M059J (cell line): ENCODE data around the gene SUMO1. TPM values are rescaled to one million over a fixed set of nuclear protein-coding genes. Genes with fewer than 3 reads are reported as not detected.
"Not testable (repeated sequence)": the region's sequence is repeated elsewhere in the genome, so short reads cannot be mapped to it uniquely, and the experiment has no call there.

Experiments
- DNase-seq: peaks from one replicate; pipeline ENCODE4 v3.0.0-alpha.2; 2012; ENCODE audit warnings: low read depth
- total RNA-seq: library from RNA; depleted of rRNA; stranded (reverse); fragments of >200 nt; shearing (Covaris generic); gene quantifications from 2 replicates; pipeline ENCODE4 v1.2.3, GENCODE V29; 2014; rRNA removed

SUMO1 gene
- 207 and 214 TPM in 2 replicates for total RNA-seq

GRCh38 chr2:202238234-202239197 is at the start of gene SUMO1:
Gene SUMO1 (minus strand): TSS chr2:202238597. CDS start chr2:202238451, 146 bp downstream.
- DNase-seq: peak; percentile 91

- DNase-seq: no peak
These were observed 48.2 kb upstream of the SUMO1 start for GRCh38 chr2:202286595-202286994.

GRCh38 chr2:202278944-202279343 is 40.5 kb upstream of the SUMO1 start:
- peak; percentile 51 for DNase-seq

GRCh38 chr2:202278036-202278760 is 39.8 kb upstream of the SUMO1 start:
- DNase-seq: peak; percentile 76

GRCh38 chr2:202276078-202276720 is 37.8 kb upstream of the SUMO1 start:
- DNase-seq: peak; percentile 75

- DNase-seq: no peak
These were observed 32.1 kb upstream of the SUMO1 start for GRCh38 chr2:202270487-202270886.

- DNase-seq: no peak
These were observed 31.2 kb upstream of the SUMO1 start for GRCh38 chr2:202269585-202269984.

- peak; percentile 16 for DNase-seq
These were observed 29.1 kb upstream of the SUMO1 start for GRCh38 chr2:202267495-202267894.

- peak; percentile 96 for DNase-seq
These were observed 27.3 kb upstream of the SUMO1 start, which contains the start of gene NOP58 for GRCh38 chr2:202265467-202266277. Gene NOP58 (plus strand): TSS chr2:202265763. CDS start chr2:202265942, 179 bp downstream.

- peak; percentile 56 for DNase-seq
These were observed 23.1 kb upstream of the SUMO1 start for GRCh38 chr2:202261531-202261930.

- DNase-seq: peak; percentile 15
These were observed 13.1 kb upstream of the SUMO1 start for GRCh38 chr2:202251494-202251893.

GRCh38 chr2:202249521-202250253 is 11.3 kb upstream of the SUMO1 start:
- DNase-seq: peak; percentile 73

GRCh38 chr2:202247710-202248109 is 9.3 kb upstream of the SUMO1 start:
- not testable (repeated sequence) for DNase-seq

- peak; percentile 63 for DNase-seq
These were observed 587 bp downstream of the SUMO1 start for GRCh38 chr2:202237787-202238233.

GRCh38 chr2:202221873-202222272 is 16.5 kb downstream of the SUMO1 start:
- DNase-seq: peak; percentile 36

- DNase-seq: no peak
These were observed 23.2 kb downstream of the SUMO1 start for GRCh38 chr2:202215179-202215578.

- no peak for DNase-seq
These were observed 29.9 kb downstream of the SUMO1 start for GRCh38 chr2:202208526-202208925.

GRCh38 chr2:202204855-202205254 is 33.5 kb downstream of the SUMO1 start:
- DNase-seq: no peak

- DNase-seq: no peak
These were observed 35.0 kb downstream of the SUMO1 start for GRCh38 chr2:202203348-202203747.
